Panc1 (cell line): ENCODE measurements around the gene RDH5.

Experiments used
- CTCF ChIP-seq: fragments of 450-650 bp; IDR thresholded peaks from 2 replicates; pipeline ENCODE4 v1.5.1; 2017; ENCODE audit warnings: mild to moderate bottlenecking
- POLR2AphosphoS5 ChIP-seq: IDR thresholded peaks from 2 replicates; pipeline ENCODE4 v1.6.1; 2012; ENCODE audit warnings: mild to moderate bottlenecking, low read depth, low read length, moderate library complexity
- REST ChIP-seq, 2 experiments: IDR thresholded peaks; 2 replicates each; pipeline ENCODE4 v1.6.1; 2011 to 2012; ENCODE audit warnings: low read depth in 2 of 2, control low read depth in 1 of 2, low read length in 1 of 2, mild to moderate bottlenecking in 1 of 2, moderate library complexity in 1 of 2; ENCODE audit not compliant: insufficient read depth in 1 of 2

- TF ChIP-seq CTCF (peak; percentile 39; the same call in 1 of the 2 replicates), POLR2AphosphoS5 (no peak), REST (IDR thresholded peaks at IDR 0.05; ENCODE audit: insufficient read depth in 1 of 2, low read depth in 2 of 2, low read length in 1 of 2) (no peak)
These were observed 23.5 kb downstream of the RDH5 start for GRCh38 chr12:55743406-55744339.
